ENCODE results near the gene PCSK4. TPM values are rescaled to one million over a fixed set of nuclear protein-coding genes. Genes with fewer than 3 reads are reported as not detected.
A peak's percentile ranks its signal among the peaks of the same experiment; 100 is the strongest.

The PCSK4 gene
- polyA plus RNA-seq, 1 of the 3 experiments (the other 2 are of a cell fraction): 6.6 TPM

DNA sequence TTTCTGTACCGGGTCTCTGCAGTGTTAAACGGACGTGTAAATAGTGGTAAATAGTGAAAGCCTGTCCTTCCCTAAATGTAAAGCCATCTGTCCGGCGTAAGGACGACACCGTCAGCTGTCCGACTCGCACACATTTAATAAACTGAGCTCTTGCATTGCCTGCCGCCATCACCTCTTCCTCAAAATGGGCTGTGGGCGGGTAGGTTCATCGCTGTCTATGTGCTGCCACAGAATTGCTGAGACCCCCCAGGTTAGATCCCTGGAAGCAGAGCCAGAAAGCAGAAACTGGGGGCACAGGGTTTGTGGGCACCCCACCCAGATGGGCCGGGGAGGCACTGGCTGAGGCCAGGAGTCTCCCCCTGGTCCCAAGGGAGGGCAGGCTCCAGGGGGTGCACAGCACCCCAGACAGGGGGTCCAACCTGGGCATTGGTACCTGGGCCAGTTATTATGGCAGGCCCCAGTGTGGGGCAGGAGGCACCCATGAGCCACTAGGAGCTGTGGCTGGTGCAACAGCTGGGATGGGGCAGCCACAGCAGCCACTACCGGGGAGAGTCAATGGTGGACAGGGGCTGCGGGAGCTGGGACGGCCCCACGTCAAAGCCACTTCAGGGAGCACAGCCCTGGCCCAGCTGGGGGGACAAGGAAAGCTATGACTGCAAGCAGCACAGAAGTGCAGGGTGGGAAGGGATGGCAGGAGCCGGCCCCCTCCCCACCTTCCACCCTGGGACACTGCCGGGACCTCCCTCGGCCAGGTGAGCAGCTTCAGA lies 16.9 kb downstream of the PCSK4 start:
- POLR2A ChIA-PET: interaction anchor here (2.0 kb wide), 1 partner anchor 18 kb away, joined by 10 read pairs; no protein-coding TSS in a partner anchor

More for the DNA sequence above, 16.9 kb downstream of the PCSK4 start:
- Histone ChIP-seq H3K79me2 (ENCODE audit: insufficient read depth) (peaks cover 44% of the 10 kb centered on the region), H3F3A (replicated peaks; ENCODE audit: insufficient read depth) (no peaks in the 10 kb centered on the region), H3K9ac (no peak overlapping the region), H3K27me3 (ENCODE audit: insufficient read depth) (no peaks in the 10 kb centered on the region), H3K9me2 (no peaks in the 10 kb centered on the region), H3K4me2 (no peak overlapping the region), H4K20me1 (ENCODE audit: insufficient read depth) (peaks cover 36% of the 10 kb centered on the region), H2AFZ (ENCODE audit: low read depth) (no peak overlapping the region), H3K9me3 (no peaks in the 10 kb centered on the region), H3K4me3 (ENCODE audit: low read depth in 2 of 2, low read length in 1 of 2) (no peak overlapping the region; a peak in 1 of 4 replicates), H3K36me3 (replicated peaks in 1 of 2; ENCODE audit: control insufficient read depth in 1 of 2, insufficient read depth in 2 of 2, low read length in 1 of 2) (peaks cover 7 to 17% of the 10 kb centered on the region in 2 experiments), H3K4me1 (ENCODE audit: control insufficient read depth in 1 of 2, insufficient read depth in 2 of 2, low read depth in 1 of 2, low read length in 1 of 2) (peaks cover 3 to 16% of the 10 kb centered on the region in 2 experiments; a peak in 1 of 4 replicates), H3K27ac (ENCODE audit: low read depth in 2 of 2, low read length in 1 of 2) (peak overlapping the region in 1 of 2 experiments; percentile 47; a peak in 1 of 4 replicates)
- WGBS (ENCODE audit: low lambda C conversion rate): 85% methylated on average over 14 of the region's 20 CpGs
- TF ChIP-seq, protein P1, sequence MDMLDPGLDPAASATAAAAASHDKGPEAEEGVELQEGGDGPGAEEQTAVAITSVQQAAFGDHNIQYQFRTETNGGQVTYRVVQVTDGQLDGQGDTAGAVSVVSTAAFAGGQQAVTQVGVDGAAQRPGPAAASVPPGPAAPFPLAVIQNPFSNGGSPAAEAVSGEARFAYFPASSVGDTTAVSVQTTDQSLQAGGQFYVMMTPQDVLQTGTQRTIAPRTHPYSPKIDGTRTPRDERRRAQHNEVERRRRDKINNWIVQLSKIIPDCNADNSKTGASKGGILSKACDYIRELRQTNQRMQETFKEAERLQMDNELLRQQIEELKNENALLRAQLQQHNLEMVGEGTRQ (IDR thresholded peaks at IDR 0.05; ENCODE audit: borderline replicate concordance, low read depth, low read length): no peak
- TF ChIP-seq TAF1 (IDR thresholded peaks at IDR 0.05; ENCODE audit: borderline replicate concordance, low read depth, low read length) (no peak), FOSL2 (IDR thresholded peaks at IDR 0.05; ENCODE audit: borderline replicate concordance, low read depth) (no peak), MXI1 (IDR thresholded peaks at IDR 0.05; ENCODE audit: low read depth, low read length) (no peak), POLR2AphosphoS5 (IDR thresholded peaks at IDR 0.05; ENCODE audit: low read depth, low read length) (no peak; the same call in 1 of the 2 replicates), GATA2 (CRISPR knock-in tag; IDR thresholded peaks at IDR 0.05) (no peak), YY1 (IDR thresholded peaks at IDR 0.05; ENCODE audit: low read depth) (no peak), EP300 (IDR thresholded peaks at IDR 0.05; ENCODE audit: borderline replicate concordance in 1 of 2, low read depth in 1 of 2, low read length in 1 of 2) (no peak), GABPA (IDR thresholded peaks at IDR 0.05; ENCODE audit: low read depth) (no peak)
- TF ChIP-seq, protein P2, sequence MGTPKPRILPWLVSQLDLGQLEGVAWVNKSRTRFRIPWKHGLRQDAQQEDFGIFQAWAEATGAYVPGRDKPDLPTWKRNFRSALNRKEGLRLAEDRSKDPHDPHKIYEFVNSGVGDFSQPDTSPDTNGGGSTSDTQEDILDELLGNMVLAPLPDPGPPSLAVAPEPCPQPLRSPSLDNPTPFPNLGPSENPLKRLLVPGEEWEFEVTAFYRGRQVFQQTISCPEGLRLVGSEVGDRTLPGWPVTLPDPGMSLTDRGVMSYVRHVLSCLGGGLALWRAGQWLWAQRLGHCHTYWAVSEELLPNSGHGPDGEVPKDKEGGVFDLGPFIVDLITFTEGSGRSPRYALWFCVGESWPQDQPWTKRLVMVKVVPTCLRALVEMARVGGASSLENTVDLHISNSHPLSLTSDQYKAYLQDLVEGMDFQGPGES (IDR thresholded peaks at IDR 0.05; ENCODE audit: low read depth, low read length): no peak
- TF ChIP-seq, protein P3, sequence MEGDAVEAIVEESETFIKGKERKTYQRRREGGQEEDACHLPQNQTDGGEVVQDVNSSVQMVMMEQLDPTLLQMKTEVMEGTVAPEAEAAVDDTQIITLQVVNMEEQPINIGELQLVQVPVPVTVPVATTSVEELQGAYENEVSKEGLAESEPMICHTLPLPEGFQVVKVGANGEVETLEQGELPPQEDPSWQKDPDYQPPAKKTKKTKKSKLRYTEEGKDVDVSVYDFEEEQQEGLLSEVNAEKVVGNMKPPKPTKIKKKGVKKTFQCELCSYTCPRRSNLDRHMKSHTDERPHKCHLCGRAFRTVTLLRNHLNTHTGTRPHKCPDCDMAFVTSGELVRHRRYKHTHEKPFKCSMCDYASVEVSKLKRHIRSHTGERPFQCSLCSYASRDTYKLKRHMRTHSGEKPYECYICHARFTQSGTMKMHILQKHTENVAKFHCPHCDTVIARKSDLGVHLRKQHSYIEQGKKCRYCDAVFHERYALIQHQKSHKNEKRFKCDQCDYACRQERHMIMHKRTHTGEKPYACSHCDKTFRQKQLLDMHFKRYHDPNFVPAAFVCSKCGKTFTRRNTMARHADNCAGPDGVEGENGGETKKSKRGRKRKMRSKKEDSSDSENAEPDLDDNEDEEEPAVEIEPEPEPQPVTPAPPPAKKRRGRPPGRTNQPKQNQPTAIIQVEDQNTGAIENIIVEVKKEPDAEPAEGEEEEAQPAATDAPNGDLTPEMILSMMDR (IDR thresholded peaks at IDR 0.05): no peak
- TF ChIP-seq, protein P4, sequence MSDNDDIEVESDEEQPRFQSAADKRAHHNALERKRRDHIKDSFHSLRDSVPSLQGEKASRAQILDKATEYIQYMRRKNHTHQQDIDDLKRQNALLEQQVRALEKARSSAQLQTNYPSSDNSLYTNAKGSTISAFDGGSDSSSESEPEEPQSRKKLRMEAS (IDR thresholded peaks at IDR 0.05; ENCODE audit: low read depth): no peak
- TF ChIP-seq, protein P5, sequence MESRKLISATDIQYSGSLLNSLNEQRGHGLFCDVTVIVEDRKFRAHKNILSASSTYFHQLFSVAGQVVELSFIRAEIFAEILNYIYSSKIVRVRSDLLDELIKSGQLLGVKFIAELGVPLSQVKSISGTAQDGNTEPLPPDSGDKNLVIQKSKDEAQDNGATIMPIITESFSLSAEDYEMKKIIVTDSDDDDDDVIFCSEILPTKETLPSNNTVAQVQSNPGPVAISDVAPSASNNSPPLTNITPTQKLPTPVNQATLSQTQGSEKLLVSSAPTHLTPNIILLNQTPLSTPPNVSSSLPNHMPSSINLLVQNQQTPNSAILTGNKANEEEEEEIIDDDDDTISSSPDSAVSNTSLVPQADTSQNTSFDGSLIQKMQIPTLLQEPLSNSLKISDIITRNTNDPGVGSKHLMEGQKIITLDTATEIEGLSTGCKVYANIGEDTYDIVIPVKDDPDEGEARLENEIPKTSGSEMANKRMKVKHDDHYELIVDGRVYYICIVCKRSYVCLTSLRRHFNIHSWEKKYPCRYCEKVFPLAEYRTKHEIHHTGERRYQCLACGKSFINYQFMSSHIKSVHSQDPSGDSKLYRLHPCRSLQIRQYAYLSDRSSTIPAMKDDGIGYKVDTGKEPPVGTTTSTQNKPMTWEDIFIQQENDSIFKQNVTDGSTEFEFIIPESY (IDR thresholded peaks at IDR 0.05; ENCODE audit: borderline replicate concordance, low read depth): no peak
- TF ChIP-seq, protein P6, sequence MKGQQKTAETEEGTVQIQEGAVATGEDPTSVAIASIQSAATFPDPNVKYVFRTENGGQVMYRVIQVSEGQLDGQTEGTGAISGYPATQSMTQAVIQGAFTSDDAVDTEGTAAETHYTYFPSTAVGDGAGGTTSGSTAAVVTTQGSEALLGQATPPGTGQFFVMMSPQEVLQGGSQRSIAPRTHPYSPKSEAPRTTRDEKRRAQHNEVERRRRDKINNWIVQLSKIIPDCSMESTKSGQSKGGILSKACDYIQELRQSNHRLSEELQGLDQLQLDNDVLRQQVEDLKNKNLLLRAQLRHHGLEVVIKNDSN (IDR thresholded peaks at IDR 0.05; ENCODE audit: borderline replicate concordance, low read depth): no peak
- peak; percentile 58 for DNase-seq
- CTCF ChIA-PET: interaction anchor here (0.7 to 3.5 kb wide), 4 partner anchors 21 to 73 kb away, joined by 3 to 21 read pairs (median 4); no protein-coding TSS in a partner anchor

All from SK-N-SH (cell line).